Peyer's patch (tissue), 4 donors: ENCODE data around the gene PRDX5.

ENCODE experiments used
- CTCF ChIP-seq, 6 experiments: fragments of 450-650 bp in 4 of 6; fragments of 200-600 bp in 2 of 6; sonication (generic) in 1 of 6; IDR thresholded peaks; one replicate each; pipeline ENCODE4 v1.5.1; 2017 to 2019; ENCODE audit warnings: antibody characterized with exemption in 6 of 6, mild to moderate bottlenecking in 3 of 6, moderate library complexity in 1 of 6
- POLR2A ChIP-seq, 2 donors: fragments of 450-650 bp; IDR thresholded peaks; one replicate each; pipeline ENCODE4 v1.5.1; 2017; ENCODE audit warnings: antibody characterized with exemption in 2 of 2, mild to moderate bottlenecking in 2 of 2, moderate library complexity in 2 of 2

- TF ChIP-seq CTCF (IDR thresholded peaks at IDR 0.05) (no peak), POLR2A (IDR thresholded peaks at IDR 0.05) (no peak)
Observed at GRCh38 chr11:64288353-64288750, 29.6 kb upstream of the PRDX5 start.
